Transverse colon (tissue), 3 donors: ENCODE results near the gene RPGRIP1L.

Experiments used
- EP300 ChIP-seq: sonication (generic); formaldehyde crosslinking; IDR thresholded peaks from one replicate; pipeline ENCODE4 v1.6.1; 2017; ENCODE audit warnings: antibody characterized with exemption, low read depth
- POLR2A ChIP-seq: fragments of 450-650 bp; IDR thresholded peaks from one replicate; pipeline ENCODE4 v1.6.1; 2016; ENCODE audit warnings: antibody characterized with exemption, mild to moderate bottlenecking, moderate library complexity
- TF ChIP-seq, protein P1 (sequence below), 5 experiments: fragments of 200-600 bp in 3 of 5; fragments of 450-650 bp in 2 of 5; sonication (generic) in 3 of 5; IDR thresholded peaks; 1 replicate in 2 of 5; 2 replicates in 3 of 5; pipeline ENCODE4 v1.5.1; 2016 to 2017; ENCODE audit warnings: antibody characterized with exemption in 5 of 5, inconsistent platforms in 3 of 5, mild to moderate bottlenecking in 2 of 5, moderate library complexity in 1 of 5

DNA sequence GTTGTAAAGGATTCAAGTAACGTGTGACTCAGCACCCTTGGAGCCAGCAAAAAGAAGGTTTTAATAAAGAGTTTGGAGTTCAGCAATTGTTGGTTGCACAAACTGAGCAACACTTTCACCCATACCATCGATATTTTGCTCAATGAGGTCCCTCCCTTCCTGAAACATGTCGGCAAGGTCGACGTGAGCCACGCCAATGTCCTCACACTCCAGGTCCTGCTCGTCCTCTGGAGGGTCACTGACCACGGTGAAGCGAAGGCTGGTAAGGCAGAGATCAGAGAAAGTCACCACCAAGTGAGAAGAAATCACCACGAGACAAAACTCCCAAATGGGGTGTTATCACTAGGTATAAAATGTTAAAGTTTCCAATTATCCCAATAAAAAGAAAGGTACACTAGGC lies 98.3 kb downstream of the RPGRIP1L start:
- TF ChIP-seq, protein P1, sequence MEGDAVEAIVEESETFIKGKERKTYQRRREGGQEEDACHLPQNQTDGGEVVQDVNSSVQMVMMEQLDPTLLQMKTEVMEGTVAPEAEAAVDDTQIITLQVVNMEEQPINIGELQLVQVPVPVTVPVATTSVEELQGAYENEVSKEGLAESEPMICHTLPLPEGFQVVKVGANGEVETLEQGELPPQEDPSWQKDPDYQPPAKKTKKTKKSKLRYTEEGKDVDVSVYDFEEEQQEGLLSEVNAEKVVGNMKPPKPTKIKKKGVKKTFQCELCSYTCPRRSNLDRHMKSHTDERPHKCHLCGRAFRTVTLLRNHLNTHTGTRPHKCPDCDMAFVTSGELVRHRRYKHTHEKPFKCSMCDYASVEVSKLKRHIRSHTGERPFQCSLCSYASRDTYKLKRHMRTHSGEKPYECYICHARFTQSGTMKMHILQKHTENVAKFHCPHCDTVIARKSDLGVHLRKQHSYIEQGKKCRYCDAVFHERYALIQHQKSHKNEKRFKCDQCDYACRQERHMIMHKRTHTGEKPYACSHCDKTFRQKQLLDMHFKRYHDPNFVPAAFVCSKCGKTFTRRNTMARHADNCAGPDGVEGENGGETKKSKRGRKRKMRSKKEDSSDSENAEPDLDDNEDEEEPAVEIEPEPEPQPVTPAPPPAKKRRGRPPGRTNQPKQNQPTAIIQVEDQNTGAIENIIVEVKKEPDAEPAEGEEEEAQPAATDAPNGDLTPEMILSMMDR (IDR thresholded peaks at IDR 0.05) = no peak
- TF ChIP-seq EP300 (no peak), POLR2A (no peak)
